Left cardiac atrium (tissue), 4 donors: ENCODE data around the gene GARIN5B. TPM values are rescaled to one million over a fixed set of nuclear protein-coding genes. Genes with fewer than 3 reads are reported as not detected.
A peak's percentile ranks its signal among the peaks of the same experiment; 100 is the strongest.

Source experiments
- ATAC-seq, 2 donors: fragments of 200-7000 bp; cut with Tn5 transposase; one replicate each; pipeline ENCODE4 v1.9.1; 2020; ENCODE audit warnings: mild to moderate bottlenecking in 2 of 2, moderate library complexity in 2 of 2
- DNase-seq: peaks from one replicate; pipeline ENCODE4 v3.0.0-alpha.2; 2020
- intact Hi-C, 2 donors: fragments of 100-400 bp; cut with DNase I; formaldehyde crosslinking; loops; one replicate each; pipeline versions ENCODE4 v1.14.1 to v1.15.1; 2022 to 2023
- total RNA-seq, 2 donors: library from RNA; stranded (reverse); fragmentation: NEBNext Ultra II Directional; extraction: Animal tissue kit (Norgen Biotek cat#: 25700); gene quantifications; one replicate each; pipeline ENCODE4 v1.2.1, GENCODE V29; 2021
- donor health status: DM: no; HTN: yes; CAD: no.
- donor health status: DM: no; HTN: yes; CAD: no; lungs with severe emphysema.
- donor health status: DM: yes; HTN: yes; CAD: no.
- donor health status: Dilated cardiomyopathy.

GARIN5B gene
- total RNA-seq, 2 donors from 2014 or later, result not detected

GRCh38 chr19:55373993-55374757, 11.1 kb upstream of the GARIN5B start:
- intact Hi-C loops, result no loop called here
- ATAC-seq, result no peak
- DNase-seq, result no peak

GRCh38 chr19:55373306-55373992, 10.4 kb upstream of the GARIN5B start:
- intact Hi-C loops, result no loop called here

GRCh38 chr19:55372316-55373081, 9.4 kb upstream of the GARIN5B start:
- DNase-seq, result no peak
- ATAC-seq, result no peak
- intact Hi-C loops, result no loop called here

More at GRCh38 chr19:55373306-55373992, 10.4 kb upstream of the GARIN5B start:
- ATAC-seq, result no peak
- DNase-seq, result no peak

GRCh38 chr19:55370305-55370988, 7.4 kb upstream of the GARIN5B start, which contains the start of gene IL11:
Gene IL11 (minus strand): TSS chr19:55370463. CDS start chr19:55370310, 153 bp downstream.
- ATAC-seq, result peak in 1 of 2 donors; percentile 10
- intact Hi-C loops, result no loop called here

GRCh38 chr19:55369653-55370304, 6.7 kb upstream of the GARIN5B start:
- no peak for DNase-seq
- intact Hi-C loops, result no loop called here
- peak; percentile 42 to 54 for ATAC-seq

More at GRCh38 chr19:55370305-55370988, 7.4 kb upstream of the GARIN5B start, which contains the start of gene IL11:
- no peak for DNase-seq

GRCh38 chr19:55368701-55369563, 5.9 kb upstream of the GARIN5B start:
- peak; percentile 41 to 83 for ATAC-seq
- DNase-seq, result no peak
- intact Hi-C loops, result no loop called here

GRCh38 chr19:55368106-55368505, 5.0 kb upstream of the GARIN5B start:
- DNase-seq, result no peak
- intact Hi-C loops, result no loop called here
- ATAC-seq, result no peak

GRCh38 chr19:55366790-55367189, 3.7 kb upstream of the GARIN5B start:
- DNase-seq (no peak), ATAC-seq (no peak)
- intact Hi-C loops, result no loop called here

GRCh38 chr19:55365964-55366363, 2.9 kb upstream of the GARIN5B start:
- intact Hi-C loops, result no loop called here
- DNase-seq (no peak), ATAC-seq (no peak)

- no peak for DNase-seq
- ATAC-seq, result no peak
- intact Hi-C loops, result no loop called here
Observed at GRCh38 chr19:55365245-55365644, 2.2 kb upstream of the GARIN5B start.

- intact Hi-C loops, result no loop called here
- no peak for DNase-seq
- ATAC-seq, result no peak
Observed at GRCh38 chr19:55362174-55362989, 678 bp downstream of the GARIN5B start.

- intact Hi-C loops, result no loop called here
- ATAC-seq (no peak), DNase-seq (no peak)
Observed at GRCh38 chr19:55360902-55361301, 2.2 kb downstream of the GARIN5B start.

- intact Hi-C loops, result no loop called here
- DNase-seq, result no peak
- ATAC-seq, result no peak
Observed at GRCh38 chr19:55358943-55359908, 3.8 kb downstream of the GARIN5B start.

GRCh38 chr19:55358493-55358892, 4.6 kb downstream of the GARIN5B start:
- ATAC-seq, result no peak
- DNase-seq, result no peak
- intact Hi-C loops, result no loop called here

GRCh38 chr19:55355213-55355821, 7.7 kb downstream of the GARIN5B start:
- ATAC-seq, result no peak
- intact Hi-C loops, result no loop called here

More at GRCh38 chr19:55355213-55355821, 7.7 kb downstream of the GARIN5B start:
- no peak for DNase-seq
